CD8-positive, alpha-beta memory T cell (primary cell): ENCODE data around the gene MS4A15. TPM values are rescaled to one million over a fixed set of nuclear protein-coding genes. Genes with fewer than 3 reads are reported as not detected.

Experiments
- CTCF ChIA-PET: fragments of 350-600 bp; sonication (Branson Sonifier 250); formaldehyde crosslinking; loops from one replicate; lab custom pipeline; 2021; ENCODE audit warnings: antibody characterized with exemption; lab: Charles Lee
- POLR2A ChIA-PET: fragments of 350-600 bp; sonication (Branson Sonifier 250); formaldehyde crosslinking; loops from one replicate; lab custom pipeline; 2021; ENCODE audit warnings: antibody characterized with exemption; lab: Charles Lee
- DNase-seq, 5 donors: peaks; one replicate each; pipeline versions ENCODE4 v3.0.0 to v3.0.0-alpha.2; 2020 to 2022; ENCODE audit warnings: mixed read lengths in 1 of 5
- H3K27ac ChIP-seq: one replicate; pipeline ENCODE4 v1.7.0; 2013; ENCODE audit warnings: low read depth, mild to moderate bottlenecking, low read length, moderate library complexity
- H3K27me3 ChIP-seq: 2 replicates; pipeline ENCODE4 v1.7.0; 2013; ENCODE audit warnings: low read length, mild to moderate bottlenecking; ENCODE audit not compliant: insufficient read depth, poor library complexity, severe bottlenecking
- H3K36me3 ChIP-seq: 2 replicates; pipeline ENCODE4 v1.7.0; 2013; ENCODE audit warnings: mild to moderate bottlenecking, low read length, moderate library complexity; ENCODE audit not compliant: insufficient read depth
- H3K4me1 ChIP-seq: 2 replicates; pipeline ENCODE4 v1.7.0; 2013; ENCODE audit warnings: mild to moderate bottlenecking, low read length, moderate library complexity; ENCODE audit not compliant: insufficient read depth
- H3K4me3 ChIP-seq: 2 replicates; pipeline ENCODE4 v1.7.0; 2013; ENCODE audit warnings: mild to moderate bottlenecking, low read length
- H3K9me3 ChIP-seq: 2 replicates; pipeline ENCODE4 v1.7.0; 2013; ENCODE audit warnings: mild to moderate bottlenecking, low read length
- H3K27ac Mint-ChIP-seq, 8 donors: one replicate each; pipeline ENCODE4 v1.8.0; 2020 to 2021; ENCODE audit warnings: mixed read lengths in 8 of 8, mild to moderate bottlenecking in 6 of 8, inconsistent platforms in 3 of 8, moderate library complexity in 3 of 8
- H3K27me3 Mint-ChIP-seq, 2 donors: one replicate each; pipeline ENCODE4 v1.8.0; 2020 to 2021; ENCODE audit warnings: mixed read lengths in 2 of 2, mild to moderate bottlenecking in 1 of 2, moderate library complexity in 1 of 2
- H3K36me3 Mint-ChIP-seq, 3 donors: one replicate each; pipeline ENCODE4 v1.8.0; 2020 to 2021; ENCODE audit warnings: mixed read lengths in 3 of 3, inconsistent platforms in 1 of 3, mild to moderate bottlenecking in 1 of 3
- H3K4me1 Mint-ChIP-seq, 3 donors: one replicate each; pipeline ENCODE4 v1.8.0; 2020 to 2021; ENCODE audit warnings: mixed read lengths in 3 of 3, inconsistent platforms in 1 of 3, mild to moderate bottlenecking in 1 of 3
- H3K4me3 Mint-ChIP-seq, 7 donors: one replicate each; pipeline ENCODE4 v1.8.0; 2020 to 2021; ENCODE audit warnings: mixed read lengths in 7 of 7, mild to moderate bottlenecking in 6 of 7, moderate library complexity in 4 of 7, inconsistent platforms in 2 of 7
- H3K9me3 Mint-ChIP-seq, 5 donors: one replicate each; pipeline ENCODE4 v1.8.0; 2020 to 2022; ENCODE audit warnings: mixed read lengths in 5 of 5, mild to moderate bottlenecking in 3 of 5, moderate library complexity in 2 of 5, inconsistent platforms in 1 of 5
- polyA plus RNA-seq: library from polyadenylated mRNA; unstranded; fragments of 300-500 nt; fragmentation: Illumina TruSeq; gene quantifications from one replicate; pipeline ENCODE4 v1.2.3, GENCODE V29; 2021
- total RNA-seq, 2 experiments: library from RNA; stranded (reverse); gene quantifications; one replicate each; pipeline ENCODE4 v1.2.3, GENCODE V29; 2021

MS4A15 gene
- total and polyA plus RNA-seq, 3 experiments from 2014 or later, result not detected

GRCh38 chr11:60786811-60787567 is 30.3 kb downstream of the MS4A15 start:
- DNase-seq, result no peak
- Mint-ChIP-seq H3K4me1 (no peaks in the 10 kb centered on the region), H3K36me3 (no peaks in the 10 kb centered on the region), H3K4me3 (no peak overlapping the region), H3K27ac (peak overlapping the region in 1 of 8 donors; percentile 0), H3K27me3 (peaks cover 0 to 8% of the 10 kb centered on the region in 2 donors), H3K9me3 (no peaks in the 10 kb centered on the region)
- ChIA-PET CTCF (interaction anchor here (3.9 kb wide), 1 partner anchor 11 kb away, joined by 18 read pairs; no protein-coding TSS in a partner anchor), POLR2A (no interaction called here)
- no peak overlapping the region for H3K27ac ChIP-seq
- H3K4me3 ChIP-seq, result no peak overlapping the region
- no peaks in the 10 kb centered on the region for H3K36me3 ChIP-seq
- H3K9me3 ChIP-seq, result no peaks in the 10 kb centered on the region
- H3K4me1 ChIP-seq, result no peaks in the 10 kb centered on the region
- no peaks in the 10 kb centered on the region for H3K27me3 ChIP-seq

- Mint-ChIP-seq H3K4me1 (no peaks in the 10 kb centered on the region), H3K36me3 (no peaks in the 10 kb centered on the region), H3K9me3 (no peaks in the 10 kb centered on the region), H3K27me3 (peaks cover 0 to 6% of the 10 kb centered on the region in 2 donors), H3K4me3 (no peak overlapping the region), H3K27ac (no peak overlapping the region)
- Histone ChIP-seq H3K27ac (no peak overlapping the region), H3K4me3 (no peak overlapping the region), H3K9me3 (no peaks in the 10 kb centered on the region), H3K27me3 (no peaks in the 10 kb centered on the region), H3K4me1 (no peaks in the 10 kb centered on the region), H3K36me3 (no peaks in the 10 kb centered on the region)
- CTCF ChIA-PET, result no interaction called here
- POLR2A ChIA-PET, result no interaction called here
- DNase-seq, result no peak
Observed at GRCh38 chr11:60788401-60789125, 31.9 kb downstream of the MS4A15 start.

GRCh38 chr11:60790726-60791125 is 34.1 kb downstream of the MS4A15 start:
- H3K9me3 Mint-ChIP-seq, result no peaks in the 10 kb centered on the region
- no peak overlapping the region for H3K27ac ChIP-seq
- no peaks in the 10 kb centered on the region for H3K4me1 Mint-ChIP-seq
- CTCF ChIA-PET, result no interaction called here
- POLR2A ChIA-PET, result no interaction called here
- no peaks in the 10 kb centered on the region for H3K9me3 ChIP-seq
- DNase-seq, result no peak
- H3K36me3 ChIP-seq, result no peaks in the 10 kb centered on the region
- H3K27ac Mint-ChIP-seq, result no peak overlapping the region
- H3K27me3 Mint-ChIP-seq, result peaks cover 0 to 6% of the 10 kb centered on the region in 2 donors
- no peaks in the 10 kb centered on the region for H3K27me3 ChIP-seq
- no peak overlapping the region for H3K4me3 ChIP-seq
- H3K4me3 Mint-ChIP-seq, result no peak overlapping the region
- no peaks in the 10 kb centered on the region for H3K4me1 ChIP-seq
- H3K36me3 Mint-ChIP-seq, result no peaks in the 10 kb centered on the region

GRCh38 chr11:60791153-60791933 is 34.7 kb downstream of the MS4A15 start:
- no peaks in the 10 kb centered on the region for H3K36me3 Mint-ChIP-seq
- Histone ChIP-seq H3K4me3 (no peak overlapping the region), H3K4me1 (no peaks in the 10 kb centered on the region), H3K36me3 (no peaks in the 10 kb centered on the region), H3K27ac (no peak overlapping the region), H3K27me3 (no peaks in the 10 kb centered on the region), H3K9me3 (no peaks in the 10 kb centered on the region)
- no peak overlapping the region for H3K4me3 Mint-ChIP-seq
- H3K27me3 Mint-ChIP-seq, result peaks cover 0 to 5% of the 10 kb centered on the region in 2 donors
- ChIA-PET POLR2A (no interaction called here), CTCF (no interaction called here)
- no peaks in the 10 kb centered on the region for H3K4me1 Mint-ChIP-seq
- no peak for DNase-seq
- H3K9me3 Mint-ChIP-seq, result no peaks in the 10 kb centered on the region
- peak overlapping the region in 2 of 8 donors; percentile 11 to 21 for H3K27ac Mint-ChIP-seq

GRCh38 chr11:60792521-60792920 is 35.9 kb downstream of the MS4A15 start:
- H3K27me3 ChIP-seq, result no peaks in the 10 kb centered on the region
- CTCF ChIA-PET, result no interaction called here
- no peak overlapping the region for H3K4me3 Mint-ChIP-seq
- H3K9me3 ChIP-seq, result no peaks in the 10 kb centered on the region
- H3K4me3 ChIP-seq, result no peak overlapping the region
- H3K4me1 ChIP-seq, result no peaks in the 10 kb centered on the region
- H3K9me3 Mint-ChIP-seq, result no peaks in the 10 kb centered on the region
- no peaks in the 10 kb centered on the region for H3K36me3 Mint-ChIP-seq
- no peak for DNase-seq
- no peak overlapping the region for H3K27ac ChIP-seq
- no peaks in the 10 kb centered on the region for H3K36me3 ChIP-seq
- H3K4me1 Mint-ChIP-seq, result no peaks in the 10 kb centered on the region
- POLR2A ChIA-PET, result no interaction called here
- peaks cover 0 to 3% of the 10 kb centered on the region in 2 donors for H3K27me3 Mint-ChIP-seq
- peak overlapping the region in 1 of 8 donors; percentile 39 for H3K27ac Mint-ChIP-seq

- H3K4me3 Mint-ChIP-seq, result no peak overlapping the region
- no peaks in the 10 kb centered on the region for H3K4me1 ChIP-seq
- DNase-seq, result no peak
Observed at GRCh38 chr11:60795291-60795690, 38.6 kb downstream of the MS4A15 start.

GRCh38 chr11:60797846-60798630 is 41.4 kb downstream of the MS4A15 start:
- no peak overlapping the region for H3K4me3 Mint-ChIP-seq
- no peak for DNase-seq
- no peak overlapping the region for H3K27ac Mint-ChIP-seq
- no peaks in the 10 kb centered on the region for H3K27me3 ChIP-seq
- ChIA-PET POLR2A (no interaction called here), CTCF (no interaction called here)
- no peaks in the 10 kb centered on the region for H3K36me3 ChIP-seq
- no peaks in the 10 kb centered on the region for H3K4me1 ChIP-seq
- no peaks in the 10 kb centered on the region for H3K9me3 ChIP-seq
- no peaks in the 10 kb centered on the region for H3K36me3 Mint-ChIP-seq
- no peak overlapping the region for H3K4me3 ChIP-seq
- H3K9me3 Mint-ChIP-seq, result no peaks in the 10 kb centered on the region
- H3K27ac ChIP-seq, result no peak overlapping the region
- H3K27me3 Mint-ChIP-seq, result peaks cover 7 to 10% of the 10 kb centered on the region in 2 donors
- no peaks in the 10 kb centered on the region for H3K4me1 Mint-ChIP-seq

More at GRCh38 chr11:60795291-60795690, 38.6 kb downstream of the MS4A15 start:
- CTCF ChIA-PET, result interaction anchor here (1.2 kb wide), 1 partner anchor 20 kb away, joined by 3 read pairs; no protein-coding TSS in a partner anchor
- Mint-ChIP-seq H3K9me3 (no peaks in the 10 kb centered on the region), H3K27ac (no peak overlapping the region), H3K27me3 (peaks cover 0 to 3% of the 10 kb centered on the region in 2 donors), H3K36me3 (no peaks in the 10 kb centered on the region), H3K4me1 (no peaks in the 10 kb centered on the region)
- no peaks in the 10 kb centered on the region for H3K36me3 ChIP-seq
- no peaks in the 10 kb centered on the region for H3K27me3 ChIP-seq
- H3K4me3 ChIP-seq, result no peak overlapping the region
- H3K27ac ChIP-seq, result no peak overlapping the region
- no peaks in the 10 kb centered on the region for H3K9me3 ChIP-seq
- POLR2A ChIA-PET, result no interaction called here
